GM03348 (cell line): ENCODE data around the gene GTF2F2.
A peak's percentile ranks its signal among the peaks of the same experiment; 100 is the strongest.
"Not testable (repeated sequence)": the region's sequence is repeated elsewhere in the genome, so short reads cannot be mapped to it uniquely, and the experiment has no call there.

ENCODE experiments used
- DNase-seq: peaks from one replicate; pipeline ENCODE4 v3.0.0; 2012; ENCODE audit warnings: low spot score

GTF2F2 gene

GRCh38 chr13:45255247-45255987 lies 135.1 kb downstream of the GTF2F2 start:
- no peak for DNase-seq

GRCh38 chr13:45256254-45256653 lies 135.9 kb downstream of the GTF2F2 start:
- DNase-seq, result no peak

- DNase-seq, result peak; percentile 48
These were observed 137.5 kb downstream of the GTF2F2 start for GRCh38 chr13:45257638-45258333.

GRCh38 chr13:45258334-45258675 lies 138.0 kb downstream of the GTF2F2 start:
- no peak for DNase-seq

- DNase-seq, result no peak
These were observed 146.9 kb downstream of the GTF2F2 start for GRCh38 chr13:45267215-45267614.

- DNase-seq, result no peak
These were observed 148.9 kb downstream of the GTF2F2 start for GRCh38 chr13:45269204-45269603.

- DNase-seq, result no peak
These were observed 156.6 kb downstream of the GTF2F2 start for GRCh38 chr13:45276913-45277312.

- no peak for DNase-seq
These were observed 157.9 kb downstream of the GTF2F2 start for GRCh38 chr13:45278096-45278645.

- no peak for DNase-seq
These were observed 159.7 kb downstream of the GTF2F2 start for GRCh38 chr13:45280011-45280410.

- peak; percentile 91 for DNase-seq
These were observed 160.7 kb downstream of the GTF2F2 start for GRCh38 chr13:45280751-45281634.

GRCh38 chr13:45282994-45283393 lies 162.7 kb downstream of the GTF2F2 start:
- no peak for DNase-seq

GRCh38 chr13:45289936-45290563 lies 169.7 kb downstream of the GTF2F2 start:
- DNase-seq, result no peak

GRCh38 chr13:45292176-45292575 lies 171.9 kb downstream of the GTF2F2 start:
- DNase-seq, result peak; percentile 13

GRCh38 chr13:45295536-45295935 lies 175.2 kb downstream of the GTF2F2 start:
- DNase-seq, result no peak

- no peak for DNase-seq
These were observed 175.9 kb downstream of the GTF2F2 start for GRCh38 chr13:45296259-45296658.

GRCh38 chr13:45297456-45298205 lies 177.3 kb downstream of the GTF2F2 start:
- no peak for DNase-seq

- no peak for DNase-seq
These were observed 177.8 kb downstream of the GTF2F2 start for GRCh38 chr13:45298206-45298505.

GRCh38 chr13:45298550-45298949 lies 178.2 kb downstream of the GTF2F2 start:
- not testable (repeated sequence) for DNase-seq

- no peak for DNase-seq
These were observed 178.9 kb downstream of the GTF2F2 start for GRCh38 chr13:45299194-45299593.

- no peak for DNase-seq
These were observed 180.1 kb downstream of the GTF2F2 start for GRCh38 chr13:45300190-45300985.

GRCh38 chr13:45301263-45301662 lies 181.0 kb downstream of the GTF2F2 start:
- no peak for DNase-seq
